Neural progenitor cell (in vitro differentiated cells): ENCODE data around the gene PTPN2. TPM values are rescaled to one million over a fixed set of nuclear protein-coding genes. Genes with fewer than 3 reads are reported as not detected.

Source experiments
- DNase-seq: peaks from one replicate; pipeline ENCODE4 v3.0.0-alpha.2; 2016; ENCODE audit warnings: low spot score
- H2AFZ ChIP-seq: fragments of 200-600 bp; sonication (generic); replicated peaks from 2 replicates; pipeline ENCODE4 v1.6.1; 2016; ENCODE audit warnings: antibody characterized with exemption
- H3F3A ChIP-seq: fragments of 200-600 bp; sonication (generic); 2 replicates; pipeline ENCODE4 v1.6.1; 2016; ENCODE audit warnings: antibody characterized with exemption, low read depth
- H3K27ac ChIP-seq: fragments of 200-600 bp; sonication (generic); 2 replicates; pipeline ENCODE4 v1.5.1; 2016; ENCODE audit warnings: mild to moderate bottlenecking
- H3K27me3 ChIP-seq: fragments of 200-600 bp; sonication (generic); 2 replicates; pipeline ENCODE4 v1.6.1; 2016; ENCODE audit warnings: mild to moderate bottlenecking, moderate library complexity
- H3K36me3 ChIP-seq: fragments of 200-600 bp; sonication (generic); 2 replicates; pipeline ENCODE4 v1.5.1; 2016
- H3K4me1 ChIP-seq: fragments of 200-600 bp; sonication (generic); 2 replicates; pipeline ENCODE4 v1.6.1; 2016; ENCODE audit warnings: mixed run types
- H3K4me2 ChIP-seq: fragments of 200-600 bp; sonication (generic); 2 replicates; pipeline ENCODE4 v1.6.1; 2016
- H3K4me3 ChIP-seq: fragments of 200-600 bp; sonication (generic); 2 replicates; pipeline ENCODE4 v1.5.1; 2016
- H3K79me2 ChIP-seq: fragments of 200-600 bp; sonication (generic); 2 replicates; pipeline ENCODE4 v1.6.1; 2016; ENCODE audit warnings: low read depth
- H3K9ac ChIP-seq: fragments of 200-600 bp; sonication (generic); 2 replicates; pipeline ENCODE4 v1.6.1; 2016
- H3K9me3 ChIP-seq: fragments of 200-600 bp; sonication (generic); 2 replicates; pipeline ENCODE4 v1.5.1; 2016; ENCODE audit warnings: low read depth
- H4K20me1 ChIP-seq: fragments of 200-600 bp; sonication (generic); 2 replicates; pipeline ENCODE4 v1.6.1; 2016; ENCODE audit warnings: low read depth
- H3K27ac Mint-ChIP-seq: 3 replicates; pipeline ENCODE4 v1.8.0; 2021; ENCODE audit warnings: mixed read lengths
- H3K27me3 Mint-ChIP-seq: 2 replicates; pipeline ENCODE4 v1.8.0; 2022; ENCODE audit warnings: low read depth, mild to moderate bottlenecking, inconsistent platforms, moderate library complexity, mixed read lengths; ENCODE audit not compliant: insufficient read depth
- H3K36me3 Mint-ChIP-seq: 3 replicates; pipeline ENCODE4 v1.8.0; 2021; ENCODE audit warnings: mixed read lengths
- H3K4me1 Mint-ChIP-seq: 3 replicates; pipeline ENCODE4 v1.8.0; 2021; ENCODE audit warnings: mixed read lengths
- H3K4me3 Mint-ChIP-seq: 3 replicates; pipeline ENCODE4 v1.8.0; 2021; ENCODE audit warnings: mild to moderate bottlenecking, moderate library complexity, mixed read lengths
- H3K9me3 Mint-ChIP-seq: 3 replicates; pipeline ENCODE4 v1.8.0; 2020; ENCODE audit warnings: mixed read lengths
- EZH2 ChIP-seq: fragments of 200-600 bp; sonication (generic); IDR thresholded peaks from 2 replicates; pipeline ENCODE4 v1.6.1; 2017; ENCODE audit warnings: antibody characterized with exemption, mild to moderate bottlenecking, moderate library complexity
- EZH2phosphoT487 ChIP-seq: fragments of 200-600 bp; sonication (generic); IDR thresholded peaks from 2 replicates; pipeline ENCODE4 v1.6.1; 2017; ENCODE audit warnings: antibody characterized with exemption
- total RNA-seq: library from RNA; depleted of rRNA; stranded (reverse); fragments of >200 nt; gene quantifications from 2 replicates; pipeline ENCODE4 v1.2.3, GENCODE V29; 2015; ENCODE audit warnings: low replicate concordance
- TF ChIP-seq, protein P1 (sequence below): fragments of 200-600 bp; sonication (generic); IDR thresholded peaks from 2 replicates; pipeline ENCODE4 v1.5.1; 2017; ENCODE audit warnings: antibody characterized with exemption, mild to moderate bottlenecking

Gene PTPN2
- total RNA-seq, 1 donor from 2014 or later, result 57.9 TPM

DNA sequence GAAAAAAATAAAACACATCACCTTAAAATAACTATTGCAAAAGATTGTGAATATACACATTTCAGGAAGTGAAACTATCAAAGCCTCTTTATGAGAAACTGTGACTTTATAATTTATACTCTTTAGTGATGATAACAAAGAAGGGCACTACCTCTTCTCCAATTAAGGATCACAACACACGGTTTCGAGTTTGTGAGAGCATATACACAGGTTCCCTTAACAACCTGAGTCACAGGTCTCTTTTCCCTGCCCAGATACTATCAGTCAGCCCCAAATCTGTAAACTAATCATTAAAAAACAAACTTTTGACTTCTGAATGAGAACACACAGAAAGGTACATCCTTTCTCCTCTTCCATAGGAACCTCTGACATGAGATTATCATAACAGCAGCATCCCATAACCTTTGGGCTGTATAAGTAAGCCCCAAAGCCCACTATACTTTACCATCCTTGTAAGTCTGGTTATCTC, 44.9 kb downstream of the PTPN2 start:
- no peak overlapping the region for H2AFZ ChIP-seq
- no peak for TF ChIP-seq EZH2
- TF ChIP-seq EZH2phosphoT487, result no peak
- TF ChIP-seq, protein P1, sequence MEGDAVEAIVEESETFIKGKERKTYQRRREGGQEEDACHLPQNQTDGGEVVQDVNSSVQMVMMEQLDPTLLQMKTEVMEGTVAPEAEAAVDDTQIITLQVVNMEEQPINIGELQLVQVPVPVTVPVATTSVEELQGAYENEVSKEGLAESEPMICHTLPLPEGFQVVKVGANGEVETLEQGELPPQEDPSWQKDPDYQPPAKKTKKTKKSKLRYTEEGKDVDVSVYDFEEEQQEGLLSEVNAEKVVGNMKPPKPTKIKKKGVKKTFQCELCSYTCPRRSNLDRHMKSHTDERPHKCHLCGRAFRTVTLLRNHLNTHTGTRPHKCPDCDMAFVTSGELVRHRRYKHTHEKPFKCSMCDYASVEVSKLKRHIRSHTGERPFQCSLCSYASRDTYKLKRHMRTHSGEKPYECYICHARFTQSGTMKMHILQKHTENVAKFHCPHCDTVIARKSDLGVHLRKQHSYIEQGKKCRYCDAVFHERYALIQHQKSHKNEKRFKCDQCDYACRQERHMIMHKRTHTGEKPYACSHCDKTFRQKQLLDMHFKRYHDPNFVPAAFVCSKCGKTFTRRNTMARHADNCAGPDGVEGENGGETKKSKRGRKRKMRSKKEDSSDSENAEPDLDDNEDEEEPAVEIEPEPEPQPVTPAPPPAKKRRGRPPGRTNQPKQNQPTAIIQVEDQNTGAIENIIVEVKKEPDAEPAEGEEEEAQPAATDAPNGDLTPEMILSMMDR, result no peak
- peaks cover 40% of the 10 kb centered on the region for H3K79me2 ChIP-seq
- H3K4me3 ChIP-seq, result no peak overlapping the region
- no peak overlapping the region for H3K27ac ChIP-seq
- H3K9ac ChIP-seq, result no peak overlapping the region
- H3K4me3 Mint-ChIP-seq, result no peak overlapping the region
- no peaks in the 10 kb centered on the region for H3K27me3 ChIP-seq
- H3K27ac Mint-ChIP-seq, result no peak overlapping the region
- peaks cover 7% of the 10 kb centered on the region for H3F3A ChIP-seq
- no peaks in the 10 kb centered on the region for H4K20me1 ChIP-seq
- no peaks in the 10 kb centered on the region for H3K4me1 ChIP-seq
- no peaks in the 10 kb centered on the region for H3K27me3 Mint-ChIP-seq
- H3K36me3 Mint-ChIP-seq, result peaks cover 5% of the 10 kb centered on the region
- DNase-seq, result no peak
- no peaks in the 10 kb centered on the region for H3K9me3 ChIP-seq
- H3K36me3 ChIP-seq, result no peaks in the 10 kb centered on the region
- H3K4me2 ChIP-seq, result no peak overlapping the region
- no peaks in the 10 kb centered on the region for H3K4me1 Mint-ChIP-seq
- no peaks in the 10 kb centered on the region for H3K9me3 Mint-ChIP-seq

DNA sequence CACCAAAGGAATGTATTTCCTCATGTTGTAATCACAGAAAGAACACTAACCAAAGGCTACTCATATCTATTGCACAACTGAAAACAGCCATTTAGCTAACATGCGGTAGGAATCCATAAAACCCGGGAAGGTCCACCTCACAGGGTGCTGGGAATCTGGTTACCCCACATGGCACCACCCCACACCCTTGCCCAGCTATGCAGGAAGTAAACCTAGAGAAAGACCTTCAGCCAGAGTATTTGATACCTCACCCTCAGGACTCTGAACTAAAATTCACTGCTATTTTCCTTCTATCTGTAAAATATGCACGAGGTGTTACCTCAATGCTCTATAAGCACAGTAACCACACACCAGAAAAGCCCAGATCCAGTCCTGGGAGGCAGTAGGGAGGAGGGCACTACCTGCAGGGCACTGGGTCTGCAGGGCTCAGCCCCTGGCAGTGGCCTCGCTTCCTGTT, 45.8 kb downstream of the PTPN2 start:
- Mint-ChIP-seq H3K4me1 (no peaks in the 10 kb centered on the region), H3K4me3 (no peak overlapping the region), H3K9me3 (no peaks in the 10 kb centered on the region), H3K27me3 (no peaks in the 10 kb centered on the region), H3K27ac (no peak overlapping the region), H3K36me3 (peaks cover 11% of the 10 kb centered on the region)
- TF ChIP-seq EZH2phosphoT487 (no peak), EZH2 (no peak)
- TF ChIP-seq, protein P1, result no peak
- Histone ChIP-seq H3K36me3 (no peaks in the 10 kb centered on the region), H4K20me1 (no peaks in the 10 kb centered on the region), H3K4me2 (no peak overlapping the region), H3K27ac (no peak overlapping the region), H3K79me2 (peaks cover 40% of the 10 kb centered on the region), H3K9ac (no peak overlapping the region), H2AFZ (no peak overlapping the region), H3K4me1 (no peaks in the 10 kb centered on the region), H3K9me3 (no peaks in the 10 kb centered on the region), H3F3A (peaks cover 7% of the 10 kb centered on the region), H3K27me3 (no peaks in the 10 kb centered on the region), H3K4me3 (no peak overlapping the region)
- no peak for DNase-seq

DNA sequence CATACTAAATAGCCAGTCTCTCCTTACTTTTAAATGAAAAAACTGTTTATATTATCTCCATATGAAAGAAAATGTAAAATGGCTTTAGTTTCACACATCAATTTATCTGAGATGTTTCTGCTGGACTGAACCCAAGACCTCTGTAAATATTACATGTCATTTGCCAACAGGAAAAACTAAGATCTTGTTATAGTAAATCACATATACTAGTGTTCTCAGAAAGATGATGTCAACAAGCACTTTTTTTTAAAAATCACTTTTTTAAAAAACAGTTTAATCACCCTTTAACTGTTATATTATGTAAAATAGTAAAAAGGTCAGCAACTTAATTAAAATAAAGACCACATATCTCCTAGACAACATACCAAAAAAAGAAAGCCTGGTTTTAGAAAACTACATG, 46.3 kb downstream of the PTPN2 start:
- H3K27ac ChIP-seq, result no peak overlapping the region
- no peaks in the 10 kb centered on the region for H3K4me1 ChIP-seq
- DNase-seq, result no peak
- H3K9ac ChIP-seq, result no peak overlapping the region
- no peaks in the 10 kb centered on the region for H4K20me1 ChIP-seq
- H3K27me3 ChIP-seq, result no peaks in the 10 kb centered on the region
- H3K4me3 Mint-ChIP-seq, result no peak overlapping the region
- peaks cover 38% of the 10 kb centered on the region for H3K79me2 ChIP-seq
- H3F3A ChIP-seq, result peaks cover 7% of the 10 kb centered on the region
- H3K9me3 Mint-ChIP-seq, result no peaks in the 10 kb centered on the region
- no peaks in the 10 kb centered on the region for H3K27me3 Mint-ChIP-seq
- no peak overlapping the region for H3K4me3 ChIP-seq
- no peaks in the 10 kb centered on the region for H3K4me1 Mint-ChIP-seq
- H3K36me3 Mint-ChIP-seq, result peaks cover 11% of the 10 kb centered on the region
- no peaks in the 10 kb centered on the region for H3K9me3 ChIP-seq
- no peak overlapping the region for H3K27ac Mint-ChIP-seq
- TF ChIP-seq EZH2phosphoT487, result no peak
- no peak for TF ChIP-seq EZH2
- TF ChIP-seq, protein P1, result no peak
- no peaks in the 10 kb centered on the region for H3K36me3 ChIP-seq
- no peak overlapping the region for H3K4me2 ChIP-seq
- no peak overlapping the region for H2AFZ ChIP-seq
